H9 (cell line): ENCODE results near the gene TNFRSF6B. TPM values are rescaled to one million over a fixed set of nuclear protein-coding genes. Genes with fewer than 3 reads are reported as not detected.

ENCODE experiments used
- DNase-seq: peaks from one replicate; pipeline ENCODE4 v3.0.0-alpha.2; 2017
- H2AFZ ChIP-seq: one replicate; pipeline ENCODE4 v1.6.1; 2013; ENCODE audit warnings: mild to moderate bottlenecking, low read length, control low read depth, moderate library complexity
- H2AK5ac ChIP-seq: 2 replicates; pipeline ENCODE4 v1.6.1; 2013; ENCODE audit warnings: low read length, control low read depth, mixed read lengths; ENCODE audit not compliant: insufficient read length
- H2BK120ac ChIP-seq: one replicate; pipeline ENCODE4 v1.6.1; 2013; ENCODE audit warnings: low read depth, mild to moderate bottlenecking, low read length, control low read depth, inconsistent platforms; ENCODE audit not compliant: poor library complexity, severe bottlenecking
- H2BK12ac ChIP-seq: 2 replicates; pipeline ENCODE4 v1.6.1; 2013; ENCODE audit warnings: low read length, control low read depth, mixed read lengths, low read depth; ENCODE audit not compliant: insufficient read length
- H2BK15ac ChIP-seq: 2 replicates; pipeline ENCODE4 v1.6.1; 2013; ENCODE audit warnings: low read depth, low read length, control low read depth
- H2BK20ac ChIP-seq: one replicate; pipeline ENCODE4 v1.6.1; 2013; ENCODE audit warnings: low read depth, mild to moderate bottlenecking, low read length, control low read depth, inconsistent platforms; ENCODE audit not compliant: poor library complexity, severe bottlenecking
- H2BK5ac ChIP-seq: 2 replicates; pipeline ENCODE4 v1.6.1; 2013; ENCODE audit warnings: low read length, control low read depth, mixed read lengths; ENCODE audit not compliant: insufficient read length
- H3K14ac ChIP-seq: 2 replicates; pipeline ENCODE4 v1.6.1; 2013; ENCODE audit warnings: low read length, control low read depth; ENCODE audit not compliant: insufficient read depth
- H3K18ac ChIP-seq: 2 replicates; pipeline ENCODE4 v1.6.1; 2013; ENCODE audit warnings: low read depth, mild to moderate bottlenecking, mixed read lengths, low read length, control low read depth; ENCODE audit not compliant: insufficient read length
- H3K23ac ChIP-seq: 2 replicates; pipeline ENCODE4 v1.6.1; 2013; ENCODE audit warnings: low read length, control low read depth, mixed read lengths, low read depth; ENCODE audit not compliant: insufficient read length
- H3K23me2 ChIP-seq: 2 replicates; pipeline ENCODE4 v1.6.1; 2013; ENCODE audit warnings: low read depth, mild to moderate bottlenecking, mixed read lengths, low read length, control low read depth; ENCODE audit not compliant: insufficient read length, poor library complexity, severe bottlenecking
- H3K27ac ChIP-seq: 2 replicates; pipeline ENCODE4 v1.5.1; 2013; ENCODE audit warnings: low read length, control low read depth, mixed read lengths, low read depth; ENCODE audit not compliant: insufficient read length
- H3K27me3 ChIP-seq: 2 replicates; pipeline ENCODE4 v1.6.1; 2013; ENCODE audit warnings: low read length, control low read depth, inconsistent platforms; ENCODE audit not compliant: insufficient read depth
- H3K4ac ChIP-seq: 2 replicates; pipeline ENCODE4 v1.6.1; 2013; ENCODE audit warnings: low read depth, mild to moderate bottlenecking, control low read depth, inconsistent platforms, low read length, moderate library complexity
- H3K4me1 ChIP-seq: 2 replicates; pipeline ENCODE4 v1.6.1; 2013; ENCODE audit warnings: low read length, control low read depth, inconsistent platforms; ENCODE audit not compliant: insufficient read depth
- H3K4me2 ChIP-seq: 2 replicates; pipeline ENCODE4 v1.6.1; 2013; ENCODE audit warnings: low read length, control low read depth, mixed read lengths; ENCODE audit not compliant: insufficient read length, insufficient read depth
- H3K56ac ChIP-seq: 2 replicates; pipeline ENCODE4 v1.6.1; 2013; ENCODE audit warnings: low read depth, mild to moderate bottlenecking, mixed read lengths, low read length, control low read depth; ENCODE audit not compliant: insufficient read length
- H3K79me1 ChIP-seq: 2 replicates; pipeline ENCODE4 v1.6.1; 2013; ENCODE audit warnings: low read depth, mild to moderate bottlenecking, moderate library complexity, low read length, control low read depth, inconsistent platforms; ENCODE audit not compliant: insufficient read depth, poor library complexity, severe bottlenecking
- H3K79me2 ChIP-seq: 2 replicates; pipeline ENCODE4 v1.6.1; 2013; ENCODE audit warnings: low read length, control low read depth, inconsistent platforms; ENCODE audit not compliant: insufficient read depth
- H3K9ac ChIP-seq: 2 replicates; pipeline ENCODE4 v1.6.1; 2013; ENCODE audit warnings: low read length, control low read depth, mixed read lengths; ENCODE audit not compliant: insufficient read length; ENCODE audit errors: extremely low read depth
- H3K9me3 ChIP-seq: one replicate; pipeline ENCODE4 v1.6.1; 2013; ENCODE audit warnings: low read depth, low read length, inconsistent platforms; ENCODE audit not compliant: control insufficient read depth
- H3T11ph ChIP-seq: one replicate; pipeline ENCODE4 v1.6.1; 2013; ENCODE audit warnings: mild to moderate bottlenecking, low read length, control low read depth, inconsistent platforms
- H4K20me1 ChIP-seq: one replicate; pipeline ENCODE4 v1.6.1; 2013; ENCODE audit not compliant: control insufficient read depth, insufficient read length, insufficient read depth
- H4K5ac ChIP-seq: 2 replicates; pipeline ENCODE4 v1.6.1; 2013; ENCODE audit warnings: low read depth, mild to moderate bottlenecking, mixed read lengths, low read length, control low read depth; ENCODE audit not compliant: insufficient read length
- H4K8ac ChIP-seq: replicated peaks from 2 replicates; pipeline ENCODE4 v1.6.1; 2013; ENCODE audit warnings: low read length, control low read depth, mixed read lengths, low read depth; ENCODE audit not compliant: insufficient read length
- H4K91ac ChIP-seq: 2 replicates; pipeline ENCODE4 v1.6.1; 2013; ENCODE audit warnings: low read depth, mild to moderate bottlenecking, moderate library complexity, mixed read lengths, low read length, control low read depth; ENCODE audit not compliant: insufficient read length
- H3K27ac Mint-ChIP-seq, 3 experiments: 2 replicates in 2 of 3; 3 replicates in 1 of 3; pipeline ENCODE4 v1.8.0; 2020 to 2021; ENCODE audit warnings: mixed read lengths in 3 of 3, mild to moderate bottlenecking in 1 of 3, moderate library complexity in 1 of 3
- H3K27me3 Mint-ChIP-seq: 2 replicates; pipeline ENCODE4 v1.8.0; 2021; ENCODE audit warnings: low read depth, mild to moderate bottlenecking, moderate library complexity, mixed read lengths
- H3K36me3 Mint-ChIP-seq, 3 experiments: 2 replicates in 2 of 3; 3 replicates in 1 of 3; pipeline ENCODE4 v1.8.0; 2020 to 2021; ENCODE audit warnings: low read depth in 3 of 3, mixed read lengths in 3 of 3; ENCODE audit not compliant: insufficient read depth in 1 of 3
- H3K4me1 Mint-ChIP-seq, 2 experiments: 2 replicates each; pipeline ENCODE4 v1.8.0; 2020; ENCODE audit warnings: mixed read lengths in 2 of 2
- H3K4me3 Mint-ChIP-seq, 2 experiments: 2 replicates in 1 of 2; 3 replicates in 1 of 2; pipeline ENCODE4 v1.8.0; 2020 to 2021; ENCODE audit warnings: mild to moderate bottlenecking in 2 of 2, mixed read lengths in 2 of 2, moderate library complexity in 1 of 2
- H3K9me3 Mint-ChIP-seq, 2 experiments: 2 replicates in 1 of 2; 3 replicates in 1 of 2; pipeline ENCODE4 v1.8.0; 2020; ENCODE audit warnings: mild to moderate bottlenecking in 2 of 2, mixed read lengths in 2 of 2, moderate library complexity in 1 of 2
- CTCF ChIP-seq: fragments of 200-600 bp; sonication (generic); conservative IDR thresholded peaks from 3 replicates; pipeline ENCODE4 v1.8.0; 2021; ENCODE audit warnings: antibody characterized with exemption, mild to moderate bottlenecking
- WGBS: extraction: QIAGEN DNeasy Blood & Tissue Kit; methylation state at CpG from one replicate; pipeline ENCODE4 v1.1.7; 2013; ENCODE audit warnings: missing lambda C conversion rate, low lambda C conversion rate, mixed read lengths; ENCODE audit not compliant: insufficient read length; ENCODE audit errors: extremely low coverage; 5-methylcytosine and 5-hydroxymethylcytosine counted together
- total RNA-seq: library from RNA; stranded (reverse); gene quantifications from 2 replicates; pipeline ENCODE4 v1.2.1, GENCODE V29; 2021

Gene TNFRSF6B
- total RNA-seq, 1 experiment from 2014 or later: not detected

GRCh38 chr20:63697357-63697867 lies 960 bp downstream of the TNFRSF6B start:
- H3K9ac ChIP-seq: no peak overlapping the region
- no peak overlapping the region for H3K14ac ChIP-seq
- H3T11ph ChIP-seq: no peak overlapping the region
- H3K4me1 Mint-ChIP-seq: peaks cover 2 to 10% of the 10 kb centered on the region in 2 experiments
- peak overlapping the region; percentile 14 to 34; a peak in 1 of 5 replicates for H3K4me3 Mint-ChIP-seq
- TF ChIP-seq CTCF: 0 out of 3 replicates have a peak, but pooled peaks have one; percentile 12
- H4K8ac ChIP-seq: no peak overlapping the region
- no peak overlapping the region for H3K56ac ChIP-seq
- no peaks in the 10 kb centered on the region for H3K27me3 ChIP-seq
- no peak overlapping the region for H2BK120ac ChIP-seq
- H2AK5ac ChIP-seq: no peak overlapping the region
- no peak for DNase-seq
- H3K27ac Mint-ChIP-seq: no peak overlapping the region
- H3K79me2 ChIP-seq: no peaks in the 10 kb centered on the region
- no peak overlapping the region for H2BK5ac ChIP-seq
- peaks cover 3 to 5% of the 10 kb centered on the region in 2 experiments; a peak in 3 of 5 replicates for H3K9me3 Mint-ChIP-seq
- no peak overlapping the region for H3K18ac ChIP-seq
- H3K23me2 ChIP-seq: peaks cover 4% of the 10 kb centered on the region
- H4K5ac ChIP-seq: no peak overlapping the region
- peaks cover 12 to 15% (median 14%) of the 10 kb centered on the region in 3 experiments; a peak in 5 of 7 replicates for H3K36me3 Mint-ChIP-seq
- H3K27ac ChIP-seq: no peak overlapping the region
- no peak overlapping the region for H3K23ac ChIP-seq
- H4K91ac ChIP-seq: no peak overlapping the region
- no peak overlapping the region for H2BK15ac ChIP-seq
- H3K4ac ChIP-seq: no peak overlapping the region
- H3K9me3 ChIP-seq: no peaks in the 10 kb centered on the region
- peaks cover 6% of the 10 kb centered on the region; the same call in 1 of the 2 replicates for H3K27me3 Mint-ChIP-seq
- no peaks in the 10 kb centered on the region for H3K79me1 ChIP-seq
- no CpG with 5 or more reads among the region's 7 CpGs for WGBS
- no peak overlapping the region for H2BK20ac ChIP-seq
- H2AFZ ChIP-seq: no peak overlapping the region
- H4K20me1 ChIP-seq: no peaks in the 10 kb centered on the region
- H2BK12ac ChIP-seq: no peak overlapping the region
- H3K4me1 ChIP-seq: no peaks in the 10 kb centered on the region
- H3K4me2 ChIP-seq: no peak overlapping the region
